Measurements from ENCODE around the gene ANKRD28. TPM values are rescaled to one million over a fixed set of nuclear protein-coding genes. Genes with fewer than 3 reads are reported as not detected.

ANKRD28 gene
- total and polyA plus RNA-seq, 9 of the 15 experiments (the other 6 are each of a cell fraction or from before 2014, with no cell fraction given) = 11.7 to 66.0 (median 36.7) TPM

DNA sequence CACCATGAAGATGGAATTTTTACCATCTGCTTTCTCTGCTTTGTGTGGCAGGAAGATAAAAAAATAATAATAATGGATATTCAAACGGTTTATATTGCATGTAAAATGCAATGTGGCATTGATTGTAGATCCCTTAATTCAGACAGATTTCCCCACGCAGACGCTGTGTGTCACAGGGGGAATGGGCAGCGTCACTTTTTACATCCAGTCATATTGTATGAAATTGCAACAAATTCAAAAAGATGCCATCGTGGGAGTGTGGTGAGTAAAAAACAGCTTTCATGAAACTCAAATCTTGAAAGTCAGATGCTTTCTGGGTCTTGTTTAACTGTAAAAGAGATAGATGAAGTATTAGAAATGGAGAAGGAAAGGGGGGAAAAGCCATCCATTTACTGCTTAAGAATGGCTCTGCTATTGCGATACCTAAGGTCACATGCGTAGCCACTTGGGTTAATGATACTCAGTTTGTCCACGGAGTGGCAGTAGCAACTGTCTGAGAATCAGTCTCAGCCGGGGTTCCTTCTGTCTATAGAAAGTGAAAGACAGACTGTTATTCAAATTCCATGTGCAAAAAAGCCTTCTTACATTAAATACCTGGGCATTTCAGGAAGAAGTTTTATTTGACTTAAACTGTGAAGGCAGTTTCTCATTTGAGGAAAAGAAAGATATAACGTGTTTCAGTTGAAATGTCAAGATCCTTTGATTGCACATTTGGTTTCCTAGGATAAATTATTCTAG, 167.8 kb downstream of the ANKRD28 start (continued):
- no peak for TF ChIP-seq HNRNPL (IDR thresholded peaks at IDR 0.05; ENCODE audit: low read depth, low read length)
- TF ChIP-seq, protein P1, sequence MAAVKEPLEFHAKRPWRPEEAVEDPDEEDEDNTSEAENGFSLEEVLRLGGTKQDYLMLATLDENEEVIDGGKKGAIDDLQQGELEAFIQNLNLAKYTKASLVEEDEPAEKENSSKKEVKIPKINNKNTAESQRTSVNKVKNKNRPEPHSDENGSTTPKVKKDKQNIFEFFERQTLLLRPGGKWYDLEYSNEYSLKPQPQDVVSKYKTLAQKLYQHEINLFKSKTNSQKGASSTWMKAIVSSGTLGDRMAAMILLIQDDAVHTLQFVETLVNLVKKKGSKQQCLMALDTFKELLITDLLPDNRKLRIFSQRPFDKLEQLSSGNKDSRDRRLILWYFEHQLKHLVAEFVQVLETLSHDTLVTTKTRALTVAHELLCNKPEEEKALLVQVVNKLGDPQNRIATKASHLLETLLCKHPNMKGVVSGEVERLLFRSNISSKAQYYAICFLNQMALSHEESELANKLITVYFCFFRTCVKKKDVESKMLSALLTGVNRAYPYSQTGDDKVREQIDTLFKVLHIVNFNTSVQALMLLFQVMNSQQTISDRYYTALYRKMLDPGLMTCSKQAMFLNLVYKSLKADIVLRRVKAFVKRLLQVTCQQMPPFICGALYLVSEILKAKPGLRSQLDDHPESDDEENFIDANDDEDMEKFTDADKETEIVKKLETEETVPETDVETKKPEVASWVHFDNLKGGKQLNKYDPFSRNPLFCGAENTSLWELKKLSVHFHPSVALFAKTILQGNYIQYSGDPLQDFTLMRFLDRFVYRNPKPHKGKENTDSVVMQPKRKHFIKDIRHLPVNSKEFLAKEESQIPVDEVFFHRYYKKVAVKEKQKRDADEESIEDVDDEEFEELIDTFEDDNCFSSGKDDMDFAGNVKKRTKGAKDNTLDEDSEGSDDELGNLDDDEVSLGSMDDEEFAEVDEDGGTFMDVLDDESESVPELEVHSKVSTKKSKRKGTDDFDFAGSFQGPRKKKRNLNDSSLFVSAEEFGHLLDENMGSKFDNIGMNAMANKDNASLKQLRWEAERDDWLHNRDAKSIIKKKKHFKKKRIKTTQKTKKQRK (IDR thresholded peaks at IDR 0.05; ENCODE audit: borderline replicate concordance, low read depth, low read length) = no peak
- TF ChIP-seq ZNF41 (CRISPR knock-in tag; conservative IDR thresholded peaks at IDR 0.05) = no peak
- no peak for TF ChIP-seq MLX (CRISPR knock-in tag; conservative IDR thresholded peaks at IDR 0.05)
- peak in 1 of 2 experiments; percentile 50; a peak in 1 of 3 replicates for TF ChIP-seq CBX3 (IDR thresholded peaks at IDR 0.05; ENCODE audit: borderline replicate concordance in 1 of 2, low read length in 2 of 2)
- TF ChIP-seq, protein P2, sequence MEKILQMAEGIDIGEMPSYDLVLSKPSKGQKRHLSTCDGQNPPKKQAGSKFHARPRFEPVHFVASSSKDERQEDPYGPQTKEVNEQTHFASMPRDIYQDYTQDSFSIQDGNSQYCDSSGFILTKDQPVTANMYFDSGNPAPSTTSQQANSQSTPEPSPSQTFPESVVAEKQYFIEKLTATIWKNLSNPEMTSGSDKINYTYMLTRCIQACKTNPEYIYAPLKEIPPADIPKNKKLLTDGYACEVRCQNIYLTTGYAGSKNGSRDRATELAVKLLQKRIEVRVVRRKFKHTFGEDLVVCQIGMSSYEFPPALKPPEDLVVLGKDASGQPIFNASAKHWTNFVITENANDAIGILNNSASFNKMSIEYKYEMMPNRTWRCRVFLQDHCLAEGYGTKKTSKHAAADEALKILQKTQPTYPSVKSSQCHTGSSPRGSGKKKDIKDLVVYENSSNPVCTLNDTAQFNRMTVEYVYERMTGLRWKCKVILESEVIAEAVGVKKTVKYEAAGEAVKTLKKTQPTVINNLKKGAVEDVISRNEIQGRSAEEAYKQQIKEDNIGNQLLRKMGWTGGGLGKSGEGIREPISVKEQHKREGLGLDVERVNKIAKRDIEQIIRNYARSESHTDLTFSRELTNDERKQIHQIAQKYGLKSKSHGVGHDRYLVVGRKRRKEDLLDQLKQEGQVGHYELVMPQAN (IDR thresholded peaks at IDR 0.05; ENCODE audit: borderline replicate concordance) = no peak
- TF ChIP-seq FOSL1 (tag; conservative IDR thresholded peaks at IDR 0.05) = peak; percentile 57
- TF ChIP-seq SP1 (CRISPR knock-in tag; IDR thresholded peaks at IDR 0.05) = peak; percentile 44; the same call in 1 of the 2 replicates
- TF ChIP-seq ARID1B (IDR thresholded peaks at IDR 0.05) = no peak
- TF ChIP-seq CREM (IDR thresholded peaks at IDR 0.05; ENCODE audit: low read depth) = peak; percentile 42; the same call in 1 of the 2 replicates
- TF ChIP-seq NR2C1 (IDR thresholded peaks at IDR 0.05) = 0 out of 2 replicates have a peak, but pooled peaks have one; percentile 10
- TF ChIP-seq NR2C1 (tag; IDR thresholded peaks at IDR 0.05) = no peak
- peak; percentile 43; the same call in 1 of the 2 replicates for TF ChIP-seq GATAD2B (IDR thresholded peaks at IDR 0.05; ENCODE audit: borderline replicate concordance)

Measured in K562 (cell line).